ENCODE measurements around the gene HOXC5.

Gene HOXC5

GRCh38 chr12:54009171-54010052, 23.4 kb upstream of the HOXC5 start:
- peak; percentile 41 for DNase-seq

GRCh38 chr12:54010053-54010971, 22.5 kb upstream of the HOXC5 start:
- DNase-seq = no peak

- DNase-seq = no peak
These were observed 21.7 kb upstream of the HOXC5 start for GRCh38 chr12:54010972-54011664.

GRCh38 chr12:54011665-54012532, 21.0 kb upstream of the HOXC5 start:
- DNase-seq = no peak

- no peak for DNase-seq
These were observed 20.0 kb upstream of the HOXC5 start for GRCh38 chr12:54012631-54013409.

GRCh38 chr12:54014377-54015017, 18.4 kb upstream of the HOXC5 start:
- DNase-seq = no peak

GRCh38 chr12:54015018-54015931, 17.6 kb upstream of the HOXC5 start:
- DNase-seq = no peak

GRCh38 chr12:54016051-54016450, 16.8 kb upstream of the HOXC5 start:
- no peak for DNase-seq

GRCh38 chr12:54016478-54016964, 16.3 kb upstream of the HOXC5 start:
- peak; percentile 96 for DNase-seq

- DNase-seq = peak; percentile 72
These were observed 15.6 kb upstream of the HOXC5 start for GRCh38 chr12:54017027-54017788.

GRCh38 chr12:54017878-54018467, 14.9 kb upstream of the HOXC5 start:
- peak; percentile 99 for DNase-seq

GRCh38 chr12:54018468-54018984, 14.3 kb upstream of the HOXC5 start:
- DNase-seq = peak; percentile 91

- peak; percentile 88 for DNase-seq
These were observed 13.6 kb upstream of the HOXC5 start for GRCh38 chr12:54019091-54019811.

GRCh38 chr12:54019924-54020590, 12.8 kb upstream of the HOXC5 start:
- DNase-seq = peak; percentile 81

GRCh38 chr12:54020591-54021405, 12.1 kb upstream of the HOXC5 start:
- DNase-seq = no peak
